Progenitor cell of endocrine pancreas (in vitro differentiated cells): ENCODE results near the gene SPATA13. TPM values are rescaled to one million over a fixed set of nuclear protein-coding genes. Genes with fewer than 3 reads are reported as not detected.
"Not testable (repeated sequence)": the region's sequence is repeated elsewhere in the genome, so short reads cannot be mapped to it uniquely, and the experiment has no call there.

Experiments used
- DNase-seq: peaks from one replicate; pipeline ENCODE4 v3.0.0; 2021; ENCODE audit warnings: low spot score; ENCODE audit not compliant: unreplicated experiment
- H3K27ac Mint-ChIP-seq: 2 replicates; pipeline ENCODE4 v1.8.0; 2021; ENCODE audit warnings: mild to moderate bottlenecking, moderate library complexity, mixed read lengths
- H3K27me3 Mint-ChIP-seq: 2 replicates; pipeline ENCODE4 v1.8.0; 2021; ENCODE audit warnings: mixed read lengths
- H3K36me3 Mint-ChIP-seq: 2 replicates; pipeline ENCODE4 v1.8.0; 2022; ENCODE audit warnings: mixed read lengths; ENCODE audit not compliant: insufficient read depth
- H3K4me1 Mint-ChIP-seq: 2 replicates; pipeline ENCODE4 v1.8.0; 2021; ENCODE audit warnings: low read depth, mixed read lengths
- H3K4me3 Mint-ChIP-seq: 2 replicates; pipeline ENCODE4 v1.8.0; 2021; ENCODE audit warnings: low read depth, mild to moderate bottlenecking, moderate library complexity, mixed read lengths
- H3K9me3 Mint-ChIP-seq: 2 replicates; pipeline ENCODE4 v1.8.0; 2021; ENCODE audit warnings: low read depth, mixed read lengths
- total RNA-seq: library from RNA; stranded (reverse); gene quantifications from 2 replicates; pipeline ENCODE4 v1.2.1, GENCODE V29; 2021
- TF ChIP-seq, protein P1 (sequence below): fragments of 200-600 bp; sonication (generic); IDR thresholded peaks from one replicate; pipeline ENCODE4 v1.5.0; 2021; ENCODE audit warnings: antibody characterized with exemption, mild to moderate bottlenecking; ENCODE audit not compliant: unreplicated experiment

The SPATA13 gene
- total RNA-seq, 1 donor from 2014 or later, result 32.5 TPM

DNA sequence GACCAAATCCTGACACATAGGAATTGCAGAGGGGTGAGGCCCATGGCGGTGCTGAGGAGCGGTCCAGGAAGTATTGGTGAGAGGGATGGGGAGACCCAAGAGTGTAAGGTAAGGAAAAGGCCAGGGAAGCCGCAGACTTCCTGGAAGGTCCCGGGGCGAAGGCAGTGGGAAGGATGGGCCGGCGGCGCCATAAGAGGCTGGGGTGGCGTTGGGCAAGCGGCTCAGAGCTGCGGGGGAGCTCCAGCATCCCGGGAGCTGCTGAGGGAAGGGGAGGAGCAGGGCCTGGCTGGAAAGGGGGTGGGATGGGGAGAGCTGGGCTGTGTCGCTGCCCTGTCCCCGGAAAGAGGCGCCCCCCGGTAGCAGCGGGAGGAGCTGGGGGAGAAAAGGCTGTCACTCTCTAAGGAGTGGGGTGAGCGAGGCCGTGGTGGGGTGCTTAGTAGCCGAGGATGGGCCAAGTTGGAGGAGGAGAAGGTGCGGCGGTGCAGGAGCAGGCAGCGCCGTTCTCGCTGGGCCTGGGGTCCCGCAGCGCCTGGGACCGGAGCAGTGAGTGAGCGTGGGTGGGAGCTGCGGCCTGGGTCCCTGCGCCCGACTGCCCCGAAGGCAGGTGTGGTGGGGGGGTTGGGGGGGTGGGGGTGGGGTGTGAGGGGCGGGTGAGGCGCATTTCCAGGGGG, 179.6 kb downstream of the SPATA13 start:
- no peaks in the 10 kb centered on the region for H3K36me3 Mint-ChIP-seq
- no peak overlapping the region for H3K27ac Mint-ChIP-seq
- TF ChIP-seq, protein P1, sequence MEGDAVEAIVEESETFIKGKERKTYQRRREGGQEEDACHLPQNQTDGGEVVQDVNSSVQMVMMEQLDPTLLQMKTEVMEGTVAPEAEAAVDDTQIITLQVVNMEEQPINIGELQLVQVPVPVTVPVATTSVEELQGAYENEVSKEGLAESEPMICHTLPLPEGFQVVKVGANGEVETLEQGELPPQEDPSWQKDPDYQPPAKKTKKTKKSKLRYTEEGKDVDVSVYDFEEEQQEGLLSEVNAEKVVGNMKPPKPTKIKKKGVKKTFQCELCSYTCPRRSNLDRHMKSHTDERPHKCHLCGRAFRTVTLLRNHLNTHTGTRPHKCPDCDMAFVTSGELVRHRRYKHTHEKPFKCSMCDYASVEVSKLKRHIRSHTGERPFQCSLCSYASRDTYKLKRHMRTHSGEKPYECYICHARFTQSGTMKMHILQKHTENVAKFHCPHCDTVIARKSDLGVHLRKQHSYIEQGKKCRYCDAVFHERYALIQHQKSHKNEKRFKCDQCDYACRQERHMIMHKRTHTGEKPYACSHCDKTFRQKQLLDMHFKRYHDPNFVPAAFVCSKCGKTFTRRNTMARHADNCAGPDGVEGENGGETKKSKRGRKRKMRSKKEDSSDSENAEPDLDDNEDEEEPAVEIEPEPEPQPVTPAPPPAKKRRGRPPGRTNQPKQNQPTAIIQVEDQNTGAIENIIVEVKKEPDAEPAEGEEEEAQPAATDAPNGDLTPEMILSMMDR, result no peak
- H3K4me3 Mint-ChIP-seq, result no peak overlapping the region
- no peaks in the 10 kb centered on the region for H3K4me1 Mint-ChIP-seq
- peaks cover 5% of the 10 kb centered on the region for H3K9me3 Mint-ChIP-seq
- DNase-seq, result no peak
- H3K27me3 Mint-ChIP-seq, result peaks cover 2% of the 10 kb centered on the region

DNA sequence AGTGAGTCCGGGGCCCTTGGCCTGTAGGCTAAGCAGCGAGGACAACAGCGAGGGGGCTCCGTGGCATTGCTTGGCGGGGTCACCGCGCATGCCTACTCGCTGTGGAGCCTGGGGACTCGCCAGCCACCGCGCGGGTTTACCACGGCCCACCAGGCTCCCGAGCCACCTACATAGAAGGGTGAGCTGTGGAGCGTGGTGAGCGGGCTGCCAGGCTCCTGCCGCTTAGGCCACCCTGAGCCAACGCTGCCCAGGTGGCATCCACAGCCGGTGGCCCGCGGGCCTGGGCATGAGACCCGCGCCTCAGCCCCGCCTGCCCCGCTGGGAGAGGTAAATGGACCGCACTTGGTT, 180.1 kb downstream of the SPATA13 start:
- no peaks in the 10 kb centered on the region for H3K4me1 Mint-ChIP-seq
- TF ChIP-seq, protein P1, result no peak
- no peak overlapping the region for H3K4me3 Mint-ChIP-seq
- DNase-seq, result no peak
- H3K9me3 Mint-ChIP-seq, result peaks cover 5% of the 10 kb centered on the region
- H3K27ac Mint-ChIP-seq, result no peak overlapping the region
- H3K36me3 Mint-ChIP-seq, result no peaks in the 10 kb centered on the region
- peaks cover 5% of the 10 kb centered on the region for H3K27me3 Mint-ChIP-seq

DNA sequence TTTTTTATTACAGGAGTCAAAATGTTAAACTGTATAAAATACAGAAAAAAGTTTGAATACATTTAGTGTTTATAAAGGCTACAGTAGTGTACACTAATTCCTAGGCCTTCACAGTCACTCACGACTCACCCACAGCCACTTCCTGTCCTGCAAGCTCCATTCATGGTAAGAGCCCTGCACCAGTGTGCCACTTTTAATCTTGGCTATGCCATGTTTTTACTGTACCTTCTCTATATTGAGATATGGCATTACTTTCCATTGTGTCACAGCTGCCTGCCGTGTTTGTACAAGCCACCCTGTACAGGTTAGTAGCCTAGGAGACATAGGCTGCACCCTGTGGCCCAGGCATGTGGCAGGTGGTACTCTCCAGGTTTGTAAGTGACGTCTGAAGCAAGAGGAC, 180.9 kb downstream of the SPATA13 start:
- Mint-ChIP-seq H3K27ac (no peak overlapping the region), H3K9me3 (peaks cover 5% of the 10 kb centered on the region), H3K4me1 (no peaks in the 10 kb centered on the region), H3K4me3 (no peak overlapping the region), H3K36me3 (no peaks in the 10 kb centered on the region), H3K27me3 (peaks cover 5% of the 10 kb centered on the region)
- no peak for DNase-seq
- TF ChIP-seq, protein P1, result no peak

DNA sequence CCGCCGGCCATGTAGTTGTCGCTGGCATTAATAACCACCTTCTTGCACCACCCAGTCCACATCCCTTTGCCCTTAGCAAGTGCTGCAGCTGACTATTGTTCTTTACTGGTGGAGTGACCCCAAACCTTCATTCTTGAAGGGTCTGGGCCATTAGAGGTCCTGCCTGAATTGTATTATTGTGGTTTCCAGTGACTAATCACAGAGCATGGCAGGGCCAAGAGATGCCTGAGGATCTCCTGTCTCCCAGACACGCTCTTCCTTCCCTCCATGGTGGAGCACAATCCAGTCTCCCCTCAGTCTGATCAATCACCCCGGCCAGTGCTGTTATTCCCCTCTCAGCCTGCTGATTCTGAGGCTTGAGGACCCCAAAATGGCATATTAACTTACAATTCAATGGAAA, 187.9 kb downstream of the SPATA13 start:
- Mint-ChIP-seq H3K9me3 (no peaks in the 10 kb centered on the region), H3K4me3 (no peak overlapping the region), H3K36me3 (no peaks in the 10 kb centered on the region), H3K27ac (no peak overlapping the region), H3K4me1 (no peaks in the 10 kb centered on the region), H3K27me3 (peaks cover 2% of the 10 kb centered on the region)
- TF ChIP-seq, protein P1, result no peak
- no peak for DNase-seq

DNA sequence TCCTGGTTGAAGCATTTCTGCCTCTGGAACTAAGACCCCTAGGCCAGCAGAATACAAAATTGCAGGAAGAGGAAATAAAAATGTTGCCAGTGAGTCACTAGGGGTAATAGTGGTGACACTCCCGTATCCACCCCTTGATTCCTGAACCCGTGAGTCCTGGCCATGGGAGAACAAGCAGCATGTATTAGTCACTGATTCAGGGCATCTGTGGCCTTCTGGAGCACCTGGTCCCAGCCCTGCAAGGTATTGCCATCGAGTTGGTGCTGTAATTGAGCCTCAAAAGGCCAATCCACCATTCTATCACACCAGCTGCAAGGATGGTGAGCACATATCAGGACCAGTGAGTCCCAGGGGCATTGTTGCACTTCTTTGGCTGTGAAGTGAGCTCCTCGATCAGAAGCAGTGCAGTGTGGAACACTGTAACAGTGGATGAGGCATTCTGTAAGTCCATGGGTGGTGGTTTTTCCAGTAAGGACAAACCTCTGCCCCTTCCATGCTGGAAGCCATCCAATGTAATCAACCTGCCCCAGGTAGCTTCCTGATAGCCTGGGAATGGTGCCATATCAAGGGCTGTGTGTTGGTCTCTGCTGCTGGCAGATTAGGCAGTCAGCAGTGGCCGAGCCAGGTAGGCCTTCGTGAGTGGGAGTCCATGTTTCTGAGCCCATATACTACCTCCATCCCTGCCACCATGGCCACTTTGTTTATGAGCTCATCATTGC, 188.4 kb downstream of the SPATA13 start:
- H3K27me3 Mint-ChIP-seq, result peaks cover 2% of the 10 kb centered on the region
- no peak overlapping the region for H3K27ac Mint-ChIP-seq

DNA sequence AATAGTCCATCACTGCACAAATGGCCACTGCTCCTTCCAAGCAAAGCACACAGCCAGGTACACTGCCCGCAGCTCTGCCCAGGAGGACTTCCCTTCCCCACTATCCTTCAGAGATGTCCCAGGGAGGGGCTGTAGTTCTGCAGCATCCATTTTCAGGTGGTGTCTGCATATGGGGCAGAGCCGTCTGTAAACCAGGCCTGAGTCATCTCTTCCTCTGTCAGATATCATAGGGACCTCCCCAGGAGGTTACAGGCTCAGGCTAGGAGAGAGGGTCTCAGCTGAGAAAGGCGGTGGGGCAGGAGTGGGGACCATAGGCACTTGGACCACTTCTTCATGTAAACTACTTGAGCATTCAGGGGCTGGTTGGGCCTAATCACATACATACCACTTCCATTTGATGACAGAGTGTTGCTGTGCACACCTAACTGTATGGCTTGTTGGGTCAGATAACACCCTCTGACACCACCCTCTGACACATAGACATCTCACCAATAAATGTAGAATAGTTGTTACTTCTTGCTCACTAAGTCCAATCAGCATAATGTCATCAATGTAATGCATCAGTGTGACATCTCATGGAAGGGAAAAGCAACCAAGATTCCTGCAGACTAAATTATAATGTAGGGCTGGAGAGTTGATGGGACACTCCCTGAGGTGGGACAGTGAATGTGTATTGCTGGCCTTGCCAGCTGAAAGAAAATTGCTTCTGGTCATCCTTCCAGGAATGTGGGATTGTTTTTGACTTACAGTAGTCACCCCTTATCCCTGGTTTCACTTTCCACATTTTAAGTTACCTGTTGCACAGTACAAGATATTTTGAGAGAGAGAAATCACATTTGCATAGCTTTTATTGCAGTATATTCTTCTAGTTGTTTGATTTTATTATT, 189.5 kb downstream of the SPATA13 start:
- DNase-seq, H3K36me3 Mint-ChIP-seq, H3K4me3 Mint-ChIP-seq, H3K4me1 Mint-ChIP-seq, H3K9me3 Mint-ChIP-seq, H3K27me3 Mint-ChIP-seq, H3K27ac Mint-ChIP-seq: not testable (repeated sequence)

More for the DNA sequence above, 188.4 kb downstream of the SPATA13 start:
- H3K9me3 Mint-ChIP-seq, result no peaks in the 10 kb centered on the region
- H3K4me1 Mint-ChIP-seq, result no peaks in the 10 kb centered on the region
- no peak for DNase-seq
- TF ChIP-seq, protein P1, result no peak
- H3K4me3 Mint-ChIP-seq, result no peak overlapping the region
- H3K36me3 Mint-ChIP-seq, result no peaks in the 10 kb centered on the region
